GM12872 (cell line): ENCODE results near the gene DDX11.

Experiments used
- TF ChIP-seq, protein P1 (sequence below): IDR thresholded peaks from 3 replicates; pipeline ENCODE4 v1.5.1; 2011; ENCODE audit warnings: low read depth, mild to moderate bottlenecking, low read length, moderate library complexity; ENCODE audit not compliant: insufficient read depth

Gene DDX11

DNA sequence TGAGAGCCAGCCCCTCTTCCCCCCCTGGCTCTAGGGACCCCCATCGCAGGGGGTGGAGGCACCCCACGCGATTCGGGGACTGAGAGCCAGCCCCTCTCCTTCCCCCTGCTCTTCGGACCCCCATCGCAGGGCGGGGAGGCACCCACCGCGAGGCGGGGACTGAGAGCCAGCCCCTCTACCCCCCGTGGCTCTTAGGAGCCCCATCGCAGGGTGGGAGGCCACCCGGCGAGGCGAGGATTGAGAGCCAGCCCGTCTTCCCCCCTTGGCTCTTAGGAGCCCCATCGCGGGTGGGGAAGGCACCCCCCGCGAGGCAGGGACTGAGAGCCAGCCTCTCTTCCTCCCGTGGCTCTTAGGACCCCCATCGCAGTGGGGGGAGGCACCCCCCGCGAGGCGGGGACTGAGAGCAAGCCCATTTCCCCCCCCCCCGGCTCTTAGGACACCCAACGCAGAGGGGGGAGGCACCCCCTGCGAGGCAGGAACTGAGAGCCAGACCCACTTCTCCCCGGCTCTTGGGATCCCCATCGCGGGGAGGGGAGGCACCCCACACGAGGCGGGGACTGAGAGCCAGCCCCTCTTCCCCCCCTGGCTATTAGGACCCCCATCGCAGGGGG is 45.6 kb downstream of the DDX11 start:
- TF ChIP-seq, protein P1, sequence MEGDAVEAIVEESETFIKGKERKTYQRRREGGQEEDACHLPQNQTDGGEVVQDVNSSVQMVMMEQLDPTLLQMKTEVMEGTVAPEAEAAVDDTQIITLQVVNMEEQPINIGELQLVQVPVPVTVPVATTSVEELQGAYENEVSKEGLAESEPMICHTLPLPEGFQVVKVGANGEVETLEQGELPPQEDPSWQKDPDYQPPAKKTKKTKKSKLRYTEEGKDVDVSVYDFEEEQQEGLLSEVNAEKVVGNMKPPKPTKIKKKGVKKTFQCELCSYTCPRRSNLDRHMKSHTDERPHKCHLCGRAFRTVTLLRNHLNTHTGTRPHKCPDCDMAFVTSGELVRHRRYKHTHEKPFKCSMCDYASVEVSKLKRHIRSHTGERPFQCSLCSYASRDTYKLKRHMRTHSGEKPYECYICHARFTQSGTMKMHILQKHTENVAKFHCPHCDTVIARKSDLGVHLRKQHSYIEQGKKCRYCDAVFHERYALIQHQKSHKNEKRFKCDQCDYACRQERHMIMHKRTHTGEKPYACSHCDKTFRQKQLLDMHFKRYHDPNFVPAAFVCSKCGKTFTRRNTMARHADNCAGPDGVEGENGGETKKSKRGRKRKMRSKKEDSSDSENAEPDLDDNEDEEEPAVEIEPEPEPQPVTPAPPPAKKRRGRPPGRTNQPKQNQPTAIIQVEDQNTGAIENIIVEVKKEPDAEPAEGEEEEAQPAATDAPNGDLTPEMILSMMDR, result no peak

GRCh38 chr12:31119803-31120211 is 46.1 kb downstream of the DDX11 start:
- TF ChIP-seq, protein P1, result no peak

GRCh38 chr12:31120392-31121008 is 46.8 kb downstream of the DDX11 start:
- TF ChIP-seq, protein P1, result no peak

- TF ChIP-seq, protein P1, result no peak
Observed at GRCh38 chr12:31122481-31122880, 48.8 kb downstream of the DDX11 start.
